Colonic mucosa (tissue), 4 donors: ENCODE measurements around the gene KDM4F. TPM values are rescaled to one million over a fixed set of nuclear protein-coding genes. Genes with fewer than 3 reads are reported as not detected.

ENCODE experiments used
- DNase-seq: peaks from one replicate; pipeline ENCODE4 v3.0.0-alpha.2; 2020
- H3K27ac ChIP-seq: fragments of 200-600 bp; one replicate; pipeline ENCODE4 v1.8.0; 2021
- H3K27me3 ChIP-seq: fragments of 200-600 bp; one replicate; pipeline ENCODE4 v1.8.0; 2021
- H3K36me3 ChIP-seq: fragments of 200-600 bp; one replicate; pipeline ENCODE4 v1.8.0; 2021
- H3K4me1 ChIP-seq: fragments of 200-600 bp; one replicate; pipeline ENCODE4 v1.8.0; 2021; ENCODE audit warnings: mild to moderate bottlenecking
- H3K4me3 ChIP-seq: fragments of 200-600 bp; one replicate; pipeline ENCODE4 v1.8.0; 2021
- H3K9ac ChIP-seq, 2 donors: one replicate each; pipeline ENCODE4 v1.7.0; 2013; ENCODE audit warnings: control low read depth in 2 of 2, low read depth in 2 of 2, low read length in 2 of 2
- H3K9me3 ChIP-seq: fragments of 200-600 bp; one replicate; pipeline ENCODE4 v1.8.0; 2021
- CTCF ChIP-seq: fragments of 200-600 bp; IDR thresholded peaks from one replicate; pipeline ENCODE4 v1.8.0; 2022; ENCODE audit warnings: antibody characterized with exemption, mild to moderate bottlenecking
- intact Hi-C: fragments of 100-400 bp; cut with DNase I; formaldehyde crosslinking; loops from one replicate; pipeline ENCODE4 v1.14.1; 2022
- total RNA-seq, 2 donors: library from RNA; stranded (reverse); fragmentation: NEBNext Ultra II Directional in 1 of 2; extraction: Animal tissue kit (Norgen Biotek cat#: 25700) in 1 of 2; gene quantifications; one replicate each; pipeline ENCODE4 v1.2.1, GENCODE V29; 2021
- donor health status: healthy.
- donor health status: DM: no; HTN: no; CAD: no.
- donor health status: DM: no; HTN: no; CAD: no.

Gene KDM4F
- total RNA-seq, 2 donors from 2014 or later = not detected

GRCh38 chr11:95085117-95085816, 36.0 kb downstream of the KDM4F start:
- DNase-seq = no peak
- Histone ChIP-seq H3K4me3 (no peak overlapping the region), H3K27me3 (no peaks in the 10 kb centered on the region), H3K9me3 (no peaks in the 10 kb centered on the region), H3K27ac (no peak overlapping the region), H3K9ac (no peak overlapping the region), H3K36me3 (no peaks in the 10 kb centered on the region), H3K4me1 (no peaks in the 10 kb centered on the region)
- TF ChIP-seq CTCF = no peak
- intact Hi-C loops = no loop called here

GRCh38 chr11:95086151-95086550, 36.9 kb downstream of the KDM4F start:
- Histone ChIP-seq H3K27me3 (no peaks in the 10 kb centered on the region), H3K4me3 (no peak overlapping the region), H3K27ac (no peak overlapping the region), H3K4me1 (peaks cover 4% of the 10 kb centered on the region), H3K36me3 (no peaks in the 10 kb centered on the region), H3K9me3 (no peaks in the 10 kb centered on the region), H3K9ac (no peak overlapping the region)
- DNase-seq = no peak
- TF ChIP-seq CTCF = no peak
- intact Hi-C loops = no loop called here

- DNase-seq = no peak
- Histone ChIP-seq H3K4me3 (no peak overlapping the region), H3K4me1 (peaks cover 11% of the 10 kb centered on the region), H3K9me3 (no peaks in the 10 kb centered on the region), H3K27me3 (no peaks in the 10 kb centered on the region), H3K36me3 (no peaks in the 10 kb centered on the region), H3K9ac (no peak overlapping the region), H3K27ac (no peak overlapping the region)
- intact Hi-C loops = no loop called here
- no peak for TF ChIP-seq CTCF
Observed at GRCh38 chr11:95086836-95087570, 37.8 kb downstream of the KDM4F start.

- no peak for TF ChIP-seq CTCF
- Histone ChIP-seq H3K4me3 (peak overlapping the region; percentile 96), H3K36me3 (no peaks in the 10 kb centered on the region), H3K27me3 (no peaks in the 10 kb centered on the region), H3K9ac (peak overlapping the region; percentile 82 to 87), H3K4me1 (peaks cover 26% of the 10 kb centered on the region), H3K27ac (peak overlapping the region; percentile 93), H3K9me3 (no peaks in the 10 kb centered on the region)
- no peak for DNase-seq
- intact Hi-C loops = no loop called here
Observed at GRCh38 chr11:95088946-95089619, 39.9 kb downstream of the KDM4F start.

GRCh38 chr11:95089620-95090542, 40.7 kb downstream of the KDM4F start, which contains the start of gene ENDOD1:
Gene ENDOD1, plus strand, starts transcription at chr11:95089846. Its CDS starts 82 bp downstream, at chr11:95089928.
- TF ChIP-seq CTCF = no peak
- H3K27me3 ChIP-seq = no peaks in the 10 kb centered on the region
- peak within 1 kb of the TSS; percentile 93 for H3K27ac ChIP-seq
- DNase-seq = peak; percentile 88
- peak within 1 kb of the TSS; percentile 96 for H3K4me3 ChIP-seq
- intact Hi-C loops = no loop called here
- peaks cover 26% of the 10 kb centered on the region for H3K4me1 ChIP-seq
- H3K36me3 ChIP-seq = no peaks in the 10 kb centered on the region
- peak within 1 kb of the TSS; percentile 87 to 90 for H3K9ac ChIP-seq
- no peaks in the 10 kb centered on the region for H3K9me3 ChIP-seq
